ENCODE results near the gene MYO15B. TPM values are rescaled to one million over a fixed set of nuclear protein-coding genes. Genes with fewer than 3 reads are reported as not detected.

MYO15B gene
- total RNA-seq, 1 experiment from 2014 or later = 26.5 TPM

GRCh38 chr17:75610103-75610984, 22.7 kb downstream of the MYO15B start:
- Histone ChIP-seq H3K4me3 (ENCODE audit: low read depth in 2 of 2, low read length in 2 of 2) (no peak overlapping the region), H3K36me3 (ENCODE audit: control insufficient read depth, insufficient read depth, low read length) (no peaks in the 10 kb centered on the region), H3K27me3 (ENCODE audit: control insufficient read depth, insufficient read depth, low read length) (no peaks in the 10 kb centered on the region), H3K4me1 (ENCODE audit: control insufficient read depth, insufficient read depth, low read length) (no peaks in the 10 kb centered on the region), H3K9me3 (ENCODE audit: control insufficient read depth, insufficient read depth, low read depth, low read length) (no peaks in the 10 kb centered on the region), H3K27ac (ENCODE audit: low read length) (no peak overlapping the region)
- DNase-seq (ENCODE audit: low read depth, low spot score) (no peak), ATAC-seq (0 out of 2 replicates have a peak, but pooled peaks have one; percentile 5)
- POLR2A ChIA-PET = interaction anchor here (0.7 kb wide), 1 partner anchor 166 kb away, joined by 10 read pairs; no protein-coding TSS in a partner anchor
- TF ChIP-seq POLR2AphosphoS5 (IDR thresholded peaks at IDR 0.05; ENCODE audit: low read depth, low read length) (no peak), REST (IDR thresholded peaks at IDR 0.05; ENCODE audit: insufficient read depth in 1 of 2, low read depth in 2 of 2, low read length in 1 of 2) (no peak), CTCF (IDR thresholded peaks at IDR 0.05) (no peak), SIN3A (IDR thresholded peaks at IDR 0.05; ENCODE audit: borderline replicate concordance, insufficient read depth, low read depth, low read length) (no peak), TCF7L2 (IDR thresholded peaks at IDR 0.05; ENCODE audit: low read depth, low read length) (no peak)
- BruUV-seq (replicated peaks) = no TSS peak
- intact Hi-C loops (cut with micrococcal nuclease; ENCODE audit: unreplicated experiment) (no loop called here), in situ Hi-C loops (cut with HindIII; ENCODE audit: low pct_unique_long_range_greater_than_20kb, low sequenced_read_pairs) (no loop called here)
- CTCF ChIA-PET = interaction anchor here (0.7 to 1.1 kb wide), 2 partner anchors 14 to 53 kb away, joined by 3 to 5 read pairs; no protein-coding TSS in a partner anchor

- H3K4me3 ChIP-seq (ENCODE audit: low read depth in 2 of 2, low read length in 2 of 2) = no peak overlapping the region
- no peak overlapping the region for H3K27ac ChIP-seq (ENCODE audit: low read length)
- H3K9me3 ChIP-seq (ENCODE audit: control insufficient read depth, insufficient read depth, low read depth, low read length) = no peaks in the 10 kb centered on the region
- no peak for DNase-seq (ENCODE audit: low read depth, low spot score)
- in situ Hi-C loops (cut with HindIII; ENCODE audit: low pct_unique_long_range_greater_than_20kb, low sequenced_read_pairs) = no loop called here
- ChIA-PET POLR2A (no interaction called here), CTCF (interaction anchor here (0.6 to 0.7 kb wide), 2 partner anchors 42 to 67 kb away, joined by 4 read pairs; no protein-coding TSS in a partner anchor)
- no peaks in the 10 kb centered on the region for H3K27me3 ChIP-seq (ENCODE audit: control insufficient read depth, insufficient read depth, low read length)
- intact Hi-C loops (cut with micrococcal nuclease; ENCODE audit: unreplicated experiment) = no loop called here
- no peak for ATAC-seq
- no peaks in the 10 kb centered on the region for H3K36me3 ChIP-seq (ENCODE audit: control insufficient read depth, insufficient read depth, low read length)
- BruUV-seq (replicated peaks) = no TSS peak
- no peaks in the 10 kb centered on the region for H3K4me1 ChIP-seq (ENCODE audit: control insufficient read depth, insufficient read depth, low read length)
- TF ChIP-seq CTCF (IDR thresholded peaks at IDR 0.05) (no peak), REST (IDR thresholded peaks at IDR 0.05; ENCODE audit: insufficient read depth in 1 of 2, low read depth in 2 of 2, low read length in 1 of 2) (no peak), POLR2AphosphoS5 (IDR thresholded peaks at IDR 0.05; ENCODE audit: low read depth, low read length) (no peak), SIN3A (IDR thresholded peaks at IDR 0.05; ENCODE audit: borderline replicate concordance, insufficient read depth, low read depth, low read length) (no peak), TCF7L2 (IDR thresholded peaks at IDR 0.05; ENCODE audit: low read depth, low read length) (no peak)
These were observed 24.3 kb downstream of the MYO15B start for GRCh38 chr17:75611851-75612429.

Data from Panc1 (cell line).